WTC11 (cell line): Measurements from ENCODE around the gene ZBTB22. TPM values are rescaled to one million over a fixed set of nuclear protein-coding genes. Genes with fewer than 3 reads are reported as not detected.
A peak's percentile ranks its signal among the peaks of the same experiment; 100 is the strongest.

Experiments used
- ATAC-seq: fragments of 200-7000 bp; cut with Tn5 transposase; 2 replicates; pipeline ENCODE4 v1.10.0; 2021; ENCODE audit warnings: mild to moderate bottlenecking, moderate library complexity
- CTCF ChIA-PET: fragments of 300-600 bp; sonication (Branson Sonifier 250); formaldehyde crosslinking; loops from one replicate; lab custom pipeline; 2021; ENCODE audit warnings: antibody characterized with exemption; lab: Charles Lee
- POLR2A ChIA-PET: fragments of 350-600 bp; sonication (Branson Sonifier 250); formaldehyde crosslinking; loops from one replicate; lab custom pipeline; 2021; ENCODE audit warnings: antibody characterized with exemption; lab: Charles Lee
- DNase-seq: peaks from one replicate; pipeline ENCODE4 v3.0.0; 2021; ENCODE audit warnings: low spot score
- H3K27ac Mint-ChIP-seq: 2 replicates; pipeline ENCODE4 v1.8.0; 2021; ENCODE audit warnings: mixed read lengths
- H3K27me3 Mint-ChIP-seq: 2 replicates; pipeline ENCODE4 v1.8.0; 2021; ENCODE audit warnings: low read depth, mild to moderate bottlenecking, moderate library complexity, mixed read lengths
- H3K36me3 Mint-ChIP-seq: 2 replicates; pipeline ENCODE4 v1.8.0; 2021; ENCODE audit warnings: mixed read lengths
- H3K4me1 Mint-ChIP-seq: 2 replicates; pipeline ENCODE4 v1.8.0; 2022; ENCODE audit warnings: mixed read lengths
- H3K4me3 Mint-ChIP-seq: 2 replicates; pipeline ENCODE4 v1.8.0; 2021; ENCODE audit warnings: mild to moderate bottlenecking, moderate library complexity, mixed read lengths
- H3K9me3 Mint-ChIP-seq: 2 replicates; pipeline ENCODE4 v1.8.0; 2021; ENCODE audit warnings: mixed read lengths
- ATF1 ChIP-seq: sonication (generic); formaldehyde crosslinking; IDR thresholded peaks from 2 replicates; pipeline ENCODE4 v1.8.1; 2023; ENCODE audit warnings: mild to moderate bottlenecking, moderate library complexity, missing genetic modification reagents
- ATF6 ChIP-seq: sonication (generic); formaldehyde crosslinking; IDR thresholded peaks from 2 replicates; pipeline ENCODE4 v1.8.1; 2023; ENCODE audit warnings: mild to moderate bottlenecking, missing genetic modification reagents
- EMX1 ChIP-seq: fragments of 250-450 bp; sonication (Bioruptor Pico); IDR thresholded peaks from 2 replicates; pipeline ENCODE4 v1.8.0; 2021; ENCODE audit warnings: mild to moderate bottlenecking
- ESRRA ChIP-seq: sonication (generic); formaldehyde crosslinking; IDR thresholded peaks from 2 replicates; pipeline ENCODE4 v1.8.1; 2022; ENCODE audit warnings: mild to moderate bottlenecking, missing genetic modification reagents, borderline replicate concordance
- HMGA2 ChIP-seq: fragments of 250-450 bp; sonication (Bioruptor Pico); IDR thresholded peaks from 2 replicates; pipeline ENCODE4 v1.4.0; 2021; ENCODE audit warnings: mild to moderate bottlenecking, moderate library complexity
- JAZF1 ChIP-seq: fragments of 250-450 bp; sonication (Bioruptor Pico); IDR thresholded peaks from 2 replicates; pipeline ENCODE4 v1.9.0; 2021; ENCODE audit warnings: moderate library complexity, mild to moderate bottlenecking, inconsistent platforms
- JUN ChIP-seq: sonication (generic); formaldehyde crosslinking; IDR thresholded peaks from 2 replicates; pipeline ENCODE4 v1.8.0; 2023; ENCODE audit warnings: mild to moderate bottlenecking, missing genetic modification reagents
- MXD4 ChIP-seq: fragments of 250-450 bp; sonication (Bioruptor Pico); IDR thresholded peaks from 2 replicates; pipeline ENCODE4 v1.8.0; 2021; ENCODE audit warnings: mild to moderate bottlenecking, moderate library complexity, borderline replicate concordance
- NR3C1 ChIP-seq: sonication (generic); formaldehyde crosslinking; conservative IDR thresholded peaks from 2 replicates; pipeline ENCODE4 v1.8.1; 2023; ENCODE audit warnings: low read depth, mild to moderate bottlenecking, missing genetic modification reagents
- RELA ChIP-seq: sonication (generic); formaldehyde crosslinking; IDR thresholded peaks from 2 replicates; pipeline ENCODE4 v1.8.1; 2022; ENCODE audit warnings: missing genetic modification reagents, mild to moderate bottlenecking, borderline replicate concordance
- TP53 ChIP-seq: sonication (generic); formaldehyde crosslinking; IDR thresholded peaks from 2 replicates; pipeline ENCODE4 v1.8.1; 2023; ENCODE audit warnings: mild to moderate bottlenecking, missing genetic modification reagents
- ZBTB21 ChIP-seq: sonication (generic); formaldehyde crosslinking; IDR thresholded peaks from 2 replicates; pipeline ENCODE4 v1.8.1; 2023; ENCODE audit warnings: mild to moderate bottlenecking, missing genetic modification reagents, borderline replicate concordance
- ZBTB43 ChIP-seq: sonication (generic); formaldehyde crosslinking; IDR thresholded peaks from 2 replicates; pipeline ENCODE4 v1.8.1; 2023; ENCODE audit warnings: mild to moderate bottlenecking, missing genetic modification reagents
- ZNF317 ChIP-seq: sonication (generic); formaldehyde crosslinking; IDR thresholded peaks from 2 replicates; pipeline ENCODE4 v1.8.1; 2023; ENCODE audit warnings: low read depth, mild to moderate bottlenecking, moderate library complexity, missing genetic modification reagents, borderline replicate concordance
- ZNF423 ChIP-seq: fragments of 250-450 bp; sonication (Bioruptor Pico); IDR thresholded peaks from 2 replicates; pipeline ENCODE4 v2.1.2; 2022; ENCODE audit warnings: mild to moderate bottlenecking, moderate library complexity
- ZNF532 ChIP-seq: fragments of 250-450 bp; sonication (Bioruptor Pico); IDR thresholded peaks from 2 replicates; pipeline ENCODE4 v1.9.0; 2021; ENCODE audit warnings: mild to moderate bottlenecking, borderline replicate concordance
- total RNA-seq: library from RNA; stranded (reverse); gene quantifications from 3 replicates; pipeline ENCODE4 v1.2.3, GENCODE V29; 2021
- TF ChIP-seq, protein P1 (sequence below): sonication (generic); formaldehyde crosslinking; IDR thresholded peaks from 2 replicates; pipeline ENCODE4 v1.8.0; 2023; ENCODE audit warnings: missing genetic modification reagents
- TF ChIP-seq, protein P2 (sequence below): fragments of 250-450 bp; sonication (Bioruptor Pico); IDR thresholded peaks from 2 replicates; pipeline ENCODE4 v1.9.0; 2021; ENCODE audit warnings: moderate library complexity, mild to moderate bottlenecking, inconsistent platforms, borderline replicate concordance
- TF ChIP-seq, protein P3 (sequence below): sonication (generic); formaldehyde crosslinking; conservative IDR thresholded peaks from 2 replicates; pipeline ENCODE4 v1.8.1; 2022; ENCODE audit warnings: mild to moderate bottlenecking, missing genetic modification reagents

Gene ZBTB22
- total RNA-seq, 1 experiment from 2014 or later: 11.6 TPM

GRCh38 chr6:33278810-33279209 is 38.7 kb downstream of the ZBTB22 start (continued):
- TF ChIP-seq, protein P1, sequence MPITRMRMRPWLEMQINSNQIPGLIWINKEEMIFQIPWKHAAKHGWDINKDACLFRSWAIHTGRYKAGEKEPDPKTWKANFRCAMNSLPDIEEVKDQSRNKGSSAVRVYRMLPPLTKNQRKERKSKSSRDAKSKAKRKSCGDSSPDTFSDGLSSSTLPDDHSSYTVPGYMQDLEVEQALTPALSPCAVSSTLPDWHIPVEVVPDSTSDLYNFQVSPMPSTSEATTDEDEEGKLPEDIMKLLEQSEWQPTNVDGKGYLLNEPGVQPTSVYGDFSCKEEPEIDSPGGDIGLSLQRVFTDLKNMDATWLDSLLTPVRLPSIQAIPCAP (CRISPR knock-in tag): no peak
- TF ChIP-seq ZNF317 (CRISPR knock-in tag): no peak
- TF ChIP-seq, protein P2, sequence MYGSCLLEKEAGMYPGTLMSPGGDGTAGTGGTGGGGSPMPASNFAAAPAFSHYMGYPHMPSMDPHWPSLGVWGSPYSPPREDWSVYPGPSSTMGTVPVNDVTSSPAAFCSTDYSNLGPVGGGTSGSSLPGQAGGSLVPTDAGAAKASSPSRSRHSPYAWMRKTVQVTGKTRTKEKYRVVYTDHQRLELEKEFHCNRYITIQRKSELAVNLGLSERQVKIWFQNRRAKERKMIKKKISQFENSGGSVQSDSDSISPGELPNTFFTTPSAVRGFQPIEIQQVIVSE (CRISPR knock-in tag): no peak

DNA sequence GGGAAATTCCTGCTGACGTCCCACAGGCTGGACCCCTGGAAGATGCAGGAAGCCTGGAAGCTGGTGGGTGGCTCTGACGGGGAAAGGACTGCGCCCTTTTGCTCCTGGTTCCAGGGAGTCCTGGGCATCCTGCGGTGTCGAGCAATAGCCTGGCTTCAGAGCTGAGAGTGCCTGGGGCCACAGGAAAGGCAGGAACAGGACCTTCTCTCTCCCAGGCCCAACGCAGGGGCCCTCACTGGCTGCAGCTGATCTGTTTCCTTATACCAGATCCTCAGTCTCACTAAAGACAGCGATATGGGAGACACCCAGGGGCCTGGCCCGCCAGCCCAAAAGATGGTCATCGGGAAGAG is 39.2 kb downstream of the ZBTB22 start:
- DNase-seq: no peak
- peak overlapping the region; percentile 82 for H3K4me3 Mint-ChIP-seq
- peaks cover 43% of the 10 kb centered on the region for H3K4me1 Mint-ChIP-seq
- H3K36me3 Mint-ChIP-seq: peaks cover 38% of the 10 kb centered on the region
- ATAC-seq: no peak
- TF ChIP-seq JUN: no peak
- TF ChIP-seq ZNF423: no peak
- TF ChIP-seq TP53: no peak
- no peak for TF ChIP-seq NR3C1 (CRISPR knock-in tag)
- TF ChIP-seq HMGA2 (CRISPR knock-in tag): no peak
- no peak for TF ChIP-seq ESRRA
- no peak for TF ChIP-seq ZBTB43 (CRISPR knock-in tag)
- TF ChIP-seq, protein P3, sequence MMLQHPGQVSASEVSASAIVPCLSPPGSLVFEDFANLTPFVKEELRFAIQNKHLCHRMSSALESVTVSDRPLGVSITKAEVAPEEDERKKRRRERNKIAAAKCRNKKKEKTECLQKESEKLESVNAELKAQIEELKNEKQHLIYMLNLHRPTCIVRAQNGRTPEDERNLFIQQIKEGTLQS (CRISPR knock-in tag): no peak
- TF ChIP-seq ZBTB21 (CRISPR knock-in tag): no peak
- no peak for TF ChIP-seq ZNF532
- no peak for TF ChIP-seq ATF1 (CRISPR knock-in tag)
- TF ChIP-seq JAZF1 (CRISPR knock-in tag): no peak
- TF ChIP-seq RELA (CRISPR knock-in tag): no peak
- TF ChIP-seq EMX1 (CRISPR knock-in tag): no peak
- no peak for TF ChIP-seq MXD4 (CRISPR knock-in tag)
- TF ChIP-seq ATF6 (CRISPR knock-in tag): no peak
- TF ChIP-seq, all 79 proteins: peak for 0
- CTCF ChIA-PET: interaction anchor here (0.6 to 3.1 kb wide), 11 partner anchors 11 to 354 kb away, joined by 3 to 40 read pairs (median 11); partner anchors contain the start of genes PFDN6, PHF1, RGL2 and WDR46
- H3K27me3 Mint-ChIP-seq: no peaks in the 10 kb centered on the region
- POLR2A ChIA-PET: interaction anchor here (0.9 to 3.2 kb wide), 4 partner anchors 11 to 307 kb away, joined by 3 to 27 read pairs (median 6); partner anchors contain the start of genes PFDN6, WDR46 and ZBTB22
- no peaks in the 10 kb centered on the region for H3K9me3 Mint-ChIP-seq
- H3K27ac Mint-ChIP-seq: no peak overlapping the region
